HepG2 (cell line): ENCODE measurements around the gene FRS2. TPM values are rescaled to one million over a fixed set of nuclear protein-coding genes. Genes with fewer than 3 reads are reported as not detected.
A peak's percentile ranks its signal among the peaks of the same experiment; 100 is the strongest.

ENCODE experiments used
- AHR ChIP-seq: IDR thresholded peaks from 2 replicates; pipeline ENCODE4 v1.6.1; 2018; ENCODE audit warnings: missing genetic modification reagents, missing compliant biosample characterization
- DBP ChIP-seq: sonication (generic); formaldehyde crosslinking; IDR thresholded peaks from 2 replicates; pipeline ENCODE4 v1.4.0; 2020; ENCODE audit warnings: missing genetic modification reagents; ENCODE audit errors: not compliant biosample characterization
- DMAP1 ChIP-seq: IDR thresholded peaks from 2 replicates; pipeline ENCODE4 v1.6.1; 2016
- IRF2 ChIP-seq: IDR thresholded peaks from 2 replicates; pipeline ENCODE4 v1.6.1; 2018; ENCODE audit warnings: missing genetic modification reagents, missing compliant biosample characterization
- KAT2B ChIP-seq: fragments of 150-350 bp; IDR thresholded peaks from 2 replicates; pipeline ENCODE4 v1.6.1; 2014; ENCODE audit warnings: low read depth, low read length, borderline replicate concordance
- MED1 ChIP-seq: sonication (generic); formaldehyde crosslinking; IDR thresholded peaks from 2 replicates; pipeline ENCODE4 v1.4.0; 2020; ENCODE audit warnings: missing genetic modification reagents
- MXI1 ChIP-seq: IDR thresholded peaks from 3 replicates; pipeline ENCODE4 v1.6.1; 2012; ENCODE audit warnings: low read depth, low read length, inconsistent platforms, borderline replicate concordance
- RARA ChIP-seq: IDR thresholded peaks from 2 replicates; pipeline ENCODE4 v1.6.1; 2016; ENCODE audit warnings: missing genetic modification reagents, missing compliant biosample characterization
- SCMH1 ChIP-seq: sonication (generic); formaldehyde crosslinking; IDR thresholded peaks from 2 replicates; pipeline ENCODE4 v1.9.0; 2021; ENCODE audit warnings: missing genetic modification reagents, mild to moderate bottlenecking, borderline replicate concordance
- SIX4 ChIP-seq: sonication (generic); formaldehyde crosslinking; IDR thresholded peaks from 2 replicates; pipeline ENCODE4 v1.4.0; 2020; ENCODE audit warnings: missing genetic modification reagents
- TFE3 ChIP-seq: IDR thresholded peaks from 2 replicates; pipeline ENCODE4 v1.6.1; 2016
- ZBTB33 ChIP-seq: sonication (generic); formaldehyde crosslinking; IDR thresholded peaks from 2 replicates; pipeline ENCODE4 v1.4.0; 2020; ENCODE audit warnings: missing genetic modification reagents
- ZNF234 ChIP-seq: sonication (generic); formaldehyde crosslinking; conservative IDR thresholded peaks from 2 replicates; pipeline ENCODE4 v1.5.1; 2020; ENCODE audit warnings: mild to moderate bottlenecking, missing genetic modification reagents
- ZNF264 ChIP-seq: sonication (generic); formaldehyde crosslinking; IDR thresholded peaks from 2 replicates; pipeline ENCODE4 v1.4.0; 2020; ENCODE audit warnings: missing genetic modification reagents
- polyA plus RNA-seq, 8 experiments: library from polyadenylated mRNA; depleted of rRNA in 3 of 8; stranded (reverse) in 7 of 8; unstranded in 1 of 8; fragments of >200 nt; fragmentation: Illumina TruSeq in 4 of 8; extraction: Trizol in 4 of 8; gene quantifications; 2 replicates each; pipeline versions ENCODE4 v1.2.1 to v1.2.3, GENCODE V29; 2011 to 2016; ENCODE audit warnings: low read depth in 4 of 8, missing spikeins in 1 of 8, mixed read lengths in 1 of 8; ENCODE audit not compliant: insufficient read depth in 1 of 8
- total RNA-seq, 5 experiments: library from RNA; depleted of rRNA; stranded (reverse); fragments of >200 nt; fragmentation: Illumina TruSeq; extraction: Trizol; gene quantifications; 2 replicates each; pipeline ENCODE4 v1.2.3, GENCODE V29; 2016; ENCODE audit warnings: low read depth in 1 of 5

The FRS2 gene
- total and polyA plus RNA-seq, 2 of the 13 experiments (the other 11 are each of a cell fraction or from before 2014, with no cell fraction given): 8.3 to 16.8 TPM

- TF ChIP-seq TFE3: 0 out of 2 replicates have a peak, but pooled peaks have one; percentile 28
- no peak for TF ChIP-seq AHR
- TF ChIP-seq MXI1: no peak
- peak; percentile 74 for TF ChIP-seq ZBTB33 (CRISPR knock-in tag)
- TF ChIP-seq SCMH1 (CRISPR knock-in tag): no peak
- no peak for TF ChIP-seq SIX4 (CRISPR knock-in tag)
- no peak for TF ChIP-seq DBP
- TF ChIP-seq ZNF234 (CRISPR knock-in tag): no peak
- no peak for TF ChIP-seq DMAP1 (CRISPR knock-in tag)
- no peak for TF ChIP-seq MED1
- no peak for TF ChIP-seq IRF2 (CRISPR knock-in tag)
- no peak for TF ChIP-seq ZNF264 (CRISPR knock-in tag)
- peak; percentile 57 for TF ChIP-seq RARA
- no peak for TF ChIP-seq KAT2B
- TF ChIP-seq, all 625 proteins: peak for 9
Measured at GRCh38 chr12:69421548-69421947, 48.6 kb upstream of the FRS2 start (continued).
